Measurements from ENCODE around the gene HSPA4.

Gene HSPA4

DNA sequence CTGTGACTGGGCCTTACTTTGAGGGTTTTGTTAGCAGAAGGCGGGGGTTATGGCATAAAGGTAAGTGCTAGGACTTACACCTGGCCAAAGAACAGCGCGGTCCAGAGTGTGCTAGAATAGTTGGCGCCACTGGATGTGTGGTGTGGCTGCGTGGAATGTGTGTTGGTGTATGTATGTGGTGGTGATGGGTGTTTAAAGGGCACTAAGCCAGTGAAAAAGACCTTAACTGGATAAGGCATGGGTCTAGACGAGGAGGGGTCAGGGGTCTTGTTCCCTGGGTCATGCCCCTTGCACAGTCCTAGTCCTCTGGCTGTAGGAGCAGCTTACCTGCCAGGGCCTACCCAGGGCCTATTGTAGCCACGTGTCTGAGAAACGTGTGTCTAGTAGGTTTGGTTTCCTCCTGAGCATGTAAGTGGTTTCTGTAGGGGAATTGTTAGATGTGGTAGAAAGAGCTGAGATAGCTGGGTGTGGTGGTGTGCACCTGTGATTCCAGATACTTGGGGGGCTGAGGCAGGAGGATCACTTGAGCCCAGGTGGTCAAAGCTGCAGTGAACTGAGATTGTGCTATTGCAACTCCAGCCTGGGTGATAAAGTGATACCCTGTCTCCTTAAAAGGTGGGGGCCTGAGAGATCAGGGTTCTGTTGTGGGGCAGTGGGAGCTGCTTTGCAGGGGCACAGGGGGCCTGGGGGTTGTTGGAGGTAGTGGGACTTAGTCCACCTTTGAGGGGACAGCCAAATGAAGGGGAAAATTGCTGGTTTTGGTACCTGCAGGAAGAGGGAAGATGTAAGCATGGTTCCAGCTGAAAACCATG is 55.2 kb downstream of the HSPA4 start:
- DNase-seq = no peak

DNA sequence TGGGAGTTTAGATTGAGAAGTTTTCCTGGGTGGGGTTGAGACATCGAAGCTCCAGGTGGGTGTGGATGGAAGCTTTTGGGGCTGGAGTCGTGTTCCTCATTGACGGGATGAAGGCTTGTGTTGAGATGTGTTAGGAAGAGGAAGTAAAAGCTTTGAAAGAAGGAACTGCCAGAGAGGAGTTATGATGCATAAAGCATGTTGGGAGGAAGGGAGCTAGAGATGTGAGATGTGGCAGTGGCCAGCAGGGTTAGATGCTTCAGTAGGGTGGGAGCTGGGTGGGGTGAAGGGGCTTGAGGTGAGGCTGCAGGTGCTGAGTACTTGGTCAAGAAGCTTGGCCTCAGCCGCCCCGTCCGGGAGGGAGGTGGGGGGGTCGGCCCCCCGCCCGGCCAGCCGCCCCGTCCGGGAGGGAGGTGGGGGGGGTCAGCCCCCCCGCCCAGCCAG is 56.7 kb downstream of the HSPA4 start:
- no peak for DNase-seq

DNA sequence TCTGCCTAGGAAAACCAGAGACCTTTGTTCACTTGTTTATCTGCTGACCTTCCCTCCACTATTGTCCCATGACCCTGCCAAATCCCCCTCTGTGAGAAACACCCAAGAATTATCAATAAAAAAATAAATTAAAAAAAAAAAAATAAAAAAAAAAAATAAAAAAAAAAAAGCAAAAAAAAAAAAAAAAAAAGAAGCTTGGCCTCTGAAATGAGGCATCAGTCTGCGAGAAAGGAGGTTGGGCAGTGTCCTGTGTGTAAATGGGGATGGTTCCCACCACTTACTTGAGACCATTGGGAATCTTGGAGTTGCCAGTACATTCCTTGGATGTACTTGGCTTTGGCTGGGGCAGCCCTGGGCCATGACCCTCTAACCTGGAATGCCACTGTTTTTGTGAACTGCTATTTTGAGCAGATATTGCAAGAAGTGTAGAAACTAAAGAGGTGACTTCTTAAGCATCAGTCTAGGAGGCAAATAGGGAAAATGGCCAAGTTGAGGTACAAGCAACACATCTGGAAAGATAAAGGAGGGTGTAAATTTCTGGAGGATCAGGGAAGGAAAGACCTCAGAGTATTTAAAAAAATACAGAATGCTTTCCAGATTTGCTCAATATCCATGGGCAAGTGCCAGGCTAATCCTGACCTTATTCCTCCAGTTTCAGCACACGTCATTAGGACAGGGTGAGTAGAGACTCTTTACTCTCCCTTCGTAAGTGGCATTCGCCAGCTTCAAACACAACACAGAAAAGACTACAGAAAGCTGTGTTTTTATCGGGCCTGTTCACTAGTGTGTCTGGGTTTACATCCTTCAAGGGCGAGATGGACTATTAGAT is 58.1 kb downstream of the HSPA4 start:
- DNase-seq = no peak

DNA sequence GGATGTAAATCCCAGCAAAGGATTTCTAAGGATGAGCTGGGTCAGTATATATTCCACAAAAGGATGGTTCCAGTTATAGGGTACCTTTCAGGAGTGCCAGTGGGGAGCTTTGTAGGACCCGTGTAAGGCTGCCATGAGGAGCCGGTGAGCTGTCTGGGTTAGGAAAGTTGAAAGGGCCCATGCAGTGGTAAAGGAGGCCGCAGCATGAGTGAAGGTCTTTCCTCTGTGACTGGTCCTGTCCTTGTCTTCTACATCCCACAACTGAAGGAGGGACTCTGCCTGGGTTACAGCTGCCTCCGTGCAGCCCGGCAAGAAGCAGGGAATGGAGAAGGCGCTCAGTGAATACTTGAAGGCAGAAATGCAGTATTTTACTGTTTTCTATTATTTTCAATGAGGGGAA is 58.9 kb downstream of the HSPA4 start:
- no peak for DNase-seq

DNA sequence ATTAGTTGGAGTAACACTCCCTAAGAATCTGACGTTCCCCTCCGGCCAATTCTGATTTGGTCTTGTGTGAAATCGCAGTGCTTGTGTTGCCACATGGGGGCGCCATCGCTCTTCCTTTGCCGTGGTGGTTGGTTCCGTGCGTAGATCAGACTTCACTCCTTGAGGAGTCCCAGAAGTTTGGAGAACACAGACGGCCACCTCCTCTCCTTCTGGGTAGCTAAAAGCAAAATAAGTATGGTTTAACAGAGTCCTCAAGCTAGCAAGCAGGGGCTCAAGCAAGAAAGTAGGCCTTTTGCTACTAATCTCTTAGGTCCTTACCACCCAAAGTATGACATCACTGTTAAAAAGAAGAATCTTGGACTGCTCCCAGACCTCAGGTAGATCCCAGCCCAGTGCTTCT is 59.5 kb downstream of the HSPA4 start:
- DNase-seq = peak; percentile 13

DNA sequence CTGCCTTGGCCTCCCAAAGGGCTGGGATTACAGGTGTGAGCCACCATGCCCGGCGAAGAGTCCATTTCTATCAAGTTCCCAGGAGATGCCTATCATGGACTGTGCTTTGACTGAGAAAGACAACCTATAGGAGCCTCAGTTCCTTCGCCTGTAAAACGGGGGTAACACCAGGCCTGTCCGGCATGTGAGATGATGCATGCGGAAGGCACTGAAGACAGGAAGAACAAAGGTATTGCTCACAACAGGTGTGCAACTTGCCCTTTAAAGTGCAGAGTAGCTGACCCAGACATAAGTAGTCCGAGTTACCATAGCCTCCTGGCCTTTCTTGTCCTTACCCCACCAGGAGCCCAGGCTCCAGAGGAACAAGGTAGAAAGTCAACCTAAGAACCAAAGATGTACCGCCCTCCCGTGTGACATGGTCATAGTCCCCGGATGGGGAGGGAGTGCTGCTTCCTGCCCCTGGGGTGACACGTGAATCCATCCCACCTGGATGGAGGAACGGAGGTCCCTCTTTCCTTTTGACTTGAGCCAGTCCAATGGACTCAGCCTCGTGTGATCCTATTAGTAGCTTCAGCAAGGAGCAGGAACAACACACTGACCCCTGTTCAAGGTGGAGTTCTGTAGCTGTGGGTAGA is 60.3 kb downstream of the HSPA4 start:
- no peak for DNase-seq

DNA sequence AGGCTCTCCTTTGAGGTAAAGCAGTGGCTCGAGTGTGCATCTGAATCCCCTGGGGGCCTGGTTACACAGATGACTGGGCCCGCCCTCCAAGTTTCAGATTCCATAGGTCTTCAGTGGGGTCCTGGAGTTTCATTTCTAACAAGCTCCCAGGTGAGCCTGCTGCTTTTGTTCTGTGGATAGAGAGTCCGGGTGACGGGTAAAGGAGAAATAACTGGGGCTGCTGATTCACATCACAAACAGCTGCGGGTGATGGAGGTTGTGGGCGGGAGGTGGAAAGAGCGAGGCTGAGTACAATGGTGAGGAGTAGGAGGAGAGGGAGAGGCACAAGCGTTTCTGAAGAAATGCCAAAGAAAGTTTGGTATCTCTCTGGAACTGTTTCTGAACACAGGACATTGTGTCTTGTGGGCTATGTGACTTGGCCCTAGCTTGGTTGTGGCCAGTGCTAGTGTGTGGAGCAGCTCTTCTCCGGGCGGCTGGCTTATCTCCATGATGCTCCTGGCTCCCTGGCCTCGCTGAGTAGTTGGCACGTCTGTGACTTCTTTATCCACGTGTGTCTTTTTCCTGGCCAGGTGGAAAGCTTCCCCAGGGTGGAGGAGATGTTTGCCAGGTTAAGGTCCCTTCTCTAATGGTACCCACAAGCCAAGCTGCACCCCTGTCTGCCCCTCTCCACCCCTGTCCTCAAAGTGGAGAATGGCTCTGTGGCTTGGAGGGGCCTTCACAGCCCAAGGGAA is 61.7 kb downstream of the HSPA4 start:
- no peak for DNase-seq

DNA sequence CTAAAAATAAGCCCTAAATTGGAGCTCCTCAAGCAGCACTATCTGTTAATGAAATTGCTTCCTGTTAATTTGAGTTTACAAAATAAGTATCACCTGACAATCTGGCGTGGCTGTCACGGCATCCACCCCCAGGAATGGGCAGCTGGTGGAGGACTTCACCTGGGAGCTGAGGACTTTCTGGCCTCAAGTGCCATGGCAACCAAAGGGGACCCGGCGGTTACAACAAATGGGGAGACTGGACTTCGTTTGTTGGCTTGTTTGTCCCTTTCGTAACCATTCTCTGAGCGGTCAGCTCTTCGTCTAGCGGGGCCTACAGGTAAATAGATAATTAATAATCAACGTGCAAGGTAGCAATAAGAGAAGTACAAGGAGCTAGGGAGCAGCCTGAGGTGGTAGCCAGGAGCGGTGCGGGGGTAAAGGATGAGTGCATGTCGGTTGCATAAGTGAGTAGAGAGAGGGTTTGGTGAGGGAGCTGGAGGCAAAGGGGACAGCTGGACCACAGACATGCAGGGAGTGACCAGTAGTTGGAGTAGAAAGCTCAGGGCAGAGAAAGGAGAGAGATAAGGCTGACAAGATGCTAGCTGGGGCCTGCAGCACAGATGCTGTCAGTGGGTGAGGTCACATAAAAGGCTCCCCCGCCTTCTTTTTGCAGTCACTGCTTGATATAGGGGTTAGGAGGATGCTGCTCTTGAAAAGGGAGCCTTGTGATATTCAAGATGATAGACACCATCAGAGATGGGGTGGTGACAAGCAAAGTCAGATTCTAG is 62.5 kb downstream of the HSPA4 start:
- no peak for DNase-seq

DNA sequence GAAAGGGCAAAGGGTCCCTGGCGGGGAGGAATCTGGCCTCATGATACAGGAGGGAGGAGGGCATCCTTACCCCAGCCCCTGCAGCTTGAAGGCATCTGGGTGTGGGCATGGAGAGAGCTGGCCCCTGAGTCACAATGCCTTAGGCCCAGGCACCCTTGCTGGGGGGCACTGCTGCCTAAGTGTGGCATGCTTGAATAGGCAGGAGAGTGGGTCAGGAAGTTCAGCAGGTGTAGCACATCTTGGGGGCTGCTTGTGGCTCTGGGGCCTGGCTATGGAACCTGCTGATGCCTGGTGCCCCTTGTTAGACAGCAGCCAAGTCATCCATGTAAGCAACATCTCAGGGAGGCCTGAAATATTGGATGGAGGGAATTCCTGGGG is 63.1 kb downstream of the HSPA4 start:
- DNase-seq = no peak

DNA sequence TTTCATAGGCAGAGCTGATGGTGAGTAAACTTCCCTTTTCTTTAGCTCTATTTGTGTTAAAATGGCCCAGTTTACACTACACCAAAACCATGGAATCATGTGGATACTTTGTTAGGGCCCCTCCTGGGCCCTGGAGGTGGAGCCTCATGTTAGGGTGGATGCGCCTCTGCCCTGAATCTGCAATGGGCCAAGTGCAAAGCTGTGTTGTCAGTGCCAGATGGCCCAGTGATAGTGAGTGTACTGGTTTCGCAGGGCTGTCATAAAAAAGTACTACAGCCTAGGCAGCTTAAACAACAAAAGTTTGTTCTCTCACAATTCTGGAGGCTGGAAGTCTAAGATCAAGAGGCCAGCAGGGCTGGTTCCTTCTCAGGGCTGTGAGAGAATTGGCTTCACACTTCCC is 64.8 kb downstream of the HSPA4 start:
- DNase-seq = no peak

DNA sequence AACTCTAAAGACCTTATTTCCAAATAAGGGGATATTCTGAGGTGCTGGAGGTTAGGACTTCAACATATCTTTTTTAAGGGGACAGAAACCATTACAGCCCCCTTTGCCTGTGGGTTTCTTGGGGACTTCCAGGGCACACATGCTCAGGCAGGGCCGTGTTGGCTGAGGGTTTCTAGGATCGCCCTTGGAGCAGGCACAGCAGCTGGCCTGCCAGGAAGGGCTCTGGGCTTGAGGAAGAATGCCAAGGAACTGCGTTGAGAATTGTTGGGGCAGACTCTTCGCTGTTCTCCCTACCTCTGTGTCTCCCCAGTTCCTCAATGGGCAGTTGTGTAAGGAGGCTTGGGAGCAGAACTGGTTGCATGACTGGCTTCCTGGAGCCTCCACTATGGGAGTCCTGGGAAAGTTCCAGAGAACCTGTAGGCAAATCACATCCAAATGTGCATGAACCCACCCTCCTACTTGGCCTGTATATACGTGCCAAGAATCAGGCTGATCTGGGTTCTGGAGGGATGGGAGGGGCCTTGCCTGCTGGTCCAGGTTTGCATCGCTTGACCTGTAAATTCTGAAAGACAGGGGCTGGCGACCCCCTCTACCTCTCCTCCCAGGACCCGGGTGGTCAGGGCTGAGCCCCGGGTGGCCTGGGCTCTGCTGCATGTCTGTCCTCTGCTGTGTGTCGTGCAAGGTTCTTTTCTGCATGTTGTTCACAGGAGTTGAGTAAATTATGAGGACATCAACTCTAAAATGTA is 65.5 kb downstream of the HSPA4 start:
- no peak for DNase-seq

DNA sequence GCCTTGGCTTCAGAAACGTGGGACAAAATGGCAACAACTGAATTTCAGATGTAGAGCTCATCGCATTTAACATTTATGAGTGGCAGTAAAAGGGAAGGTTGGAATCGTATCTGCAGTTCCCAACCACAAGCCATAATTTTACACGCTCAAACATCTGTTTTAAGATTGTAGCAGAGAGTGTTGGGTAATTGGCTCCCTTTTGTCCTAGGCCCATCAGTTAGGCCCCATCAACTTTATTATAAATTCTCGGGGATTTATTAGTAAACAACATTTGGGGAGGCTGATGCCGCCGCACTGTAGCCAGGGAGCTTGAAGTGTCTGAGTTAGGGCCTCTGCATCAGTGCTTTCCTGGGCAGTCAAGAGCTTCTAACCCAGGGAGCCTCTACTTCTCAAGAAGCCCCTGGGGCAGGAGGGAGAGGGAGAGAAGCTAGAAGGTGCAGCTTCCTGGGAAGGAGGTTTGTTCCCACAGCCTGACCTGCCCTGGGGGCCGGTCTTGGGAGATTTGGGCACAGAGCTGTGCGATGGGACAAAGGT is 66.2 kb downstream of the HSPA4 start:
- no peak for DNase-seq

DNA sequence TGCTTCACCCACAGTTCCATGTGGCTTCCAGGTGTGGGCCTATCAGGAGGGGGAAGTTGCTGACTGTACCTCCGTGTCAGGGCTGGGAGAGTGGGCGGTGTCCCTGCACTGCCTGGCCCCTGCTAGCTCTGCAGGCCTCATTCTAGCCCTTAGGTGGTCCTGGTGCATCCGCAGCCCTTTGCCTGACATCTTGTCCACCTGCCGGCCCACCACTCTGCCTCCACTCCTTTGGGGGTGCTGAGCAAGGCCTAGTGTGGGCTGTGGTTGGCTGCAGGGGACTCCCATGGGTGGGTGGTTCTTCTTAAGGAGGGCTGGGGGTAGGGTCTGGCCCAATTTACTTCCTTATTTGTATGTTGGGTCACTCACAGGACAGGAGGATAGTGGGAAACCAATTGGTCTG is 66.9 kb downstream of the HSPA4 start:
- DNase-seq = no peak

DNA sequence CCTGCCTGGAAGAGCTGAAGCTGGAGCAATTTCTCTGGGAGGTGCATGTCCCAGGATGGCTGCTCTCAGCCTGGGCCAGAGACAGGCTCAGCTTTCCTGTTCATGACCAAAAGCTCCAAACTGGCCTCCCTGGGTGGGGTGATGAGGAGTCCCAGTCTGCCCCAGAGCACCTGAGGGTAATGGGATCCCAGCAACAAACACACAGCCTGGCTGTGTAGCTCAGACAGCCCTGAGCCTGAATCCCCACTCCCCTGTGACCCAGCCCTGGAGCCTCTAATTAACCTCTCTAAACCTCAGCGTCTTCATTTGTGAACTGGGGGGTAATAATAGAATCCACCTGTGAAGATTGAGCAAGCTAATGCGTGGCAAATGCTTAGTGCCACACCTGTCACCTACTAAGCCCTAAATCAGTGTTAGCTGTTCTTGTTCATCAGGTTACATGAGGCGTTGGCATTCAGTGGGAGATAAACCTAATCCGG is 67.5 kb downstream of the HSPA4 start:
- DNase-seq = no peak

DNA sequence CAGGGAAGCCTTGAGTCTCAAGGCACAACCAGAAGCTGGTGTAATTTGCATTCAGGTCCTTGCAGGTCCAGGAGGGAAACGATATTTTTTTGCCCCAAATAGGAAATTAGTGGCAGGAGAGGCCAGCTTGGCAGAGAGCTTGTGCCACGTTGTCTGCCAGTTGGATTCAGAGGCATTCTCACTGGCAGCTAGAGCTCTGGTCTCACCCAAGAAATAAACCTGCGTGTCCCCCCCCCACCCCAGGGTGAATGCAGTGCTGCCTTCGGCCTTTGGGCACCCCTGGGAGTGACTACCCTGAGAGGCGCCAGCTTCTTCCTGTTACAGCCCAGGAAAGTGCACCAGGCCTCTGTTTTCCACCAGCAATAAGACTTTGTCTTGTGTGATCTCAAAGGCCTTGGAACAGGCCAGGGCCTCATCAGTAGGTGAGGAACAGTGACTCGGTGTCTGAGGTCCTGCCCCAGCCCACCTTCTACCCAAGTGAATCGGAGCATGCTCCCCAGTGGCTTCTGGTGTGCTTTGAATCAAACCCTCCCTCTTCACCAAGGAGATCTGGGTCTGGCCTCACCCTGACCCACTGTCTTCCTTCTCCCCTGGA is 68.4 kb downstream of the HSPA4 start:
- DNase-seq = no peak

DNA sequence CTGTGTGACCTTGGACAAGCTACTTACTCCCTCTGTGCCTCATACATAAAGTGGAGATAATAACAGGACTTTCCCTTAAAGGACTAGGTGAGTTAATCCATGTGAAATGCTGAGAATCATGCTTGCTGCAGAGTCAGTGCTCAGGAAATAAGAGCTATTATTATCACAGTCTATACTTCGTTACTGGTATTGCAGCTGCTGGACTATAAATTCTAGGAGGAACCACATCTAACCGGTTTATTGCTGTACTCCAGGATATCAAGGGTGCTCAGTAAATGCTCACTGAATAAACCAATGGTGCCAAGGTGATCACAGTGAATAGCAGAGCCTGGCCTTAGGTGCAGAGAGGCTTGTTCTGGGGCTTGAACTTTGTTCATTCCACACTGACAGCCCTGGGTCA is 69.3 kb downstream of the HSPA4 start:
- DNase-seq = no peak

DNA sequence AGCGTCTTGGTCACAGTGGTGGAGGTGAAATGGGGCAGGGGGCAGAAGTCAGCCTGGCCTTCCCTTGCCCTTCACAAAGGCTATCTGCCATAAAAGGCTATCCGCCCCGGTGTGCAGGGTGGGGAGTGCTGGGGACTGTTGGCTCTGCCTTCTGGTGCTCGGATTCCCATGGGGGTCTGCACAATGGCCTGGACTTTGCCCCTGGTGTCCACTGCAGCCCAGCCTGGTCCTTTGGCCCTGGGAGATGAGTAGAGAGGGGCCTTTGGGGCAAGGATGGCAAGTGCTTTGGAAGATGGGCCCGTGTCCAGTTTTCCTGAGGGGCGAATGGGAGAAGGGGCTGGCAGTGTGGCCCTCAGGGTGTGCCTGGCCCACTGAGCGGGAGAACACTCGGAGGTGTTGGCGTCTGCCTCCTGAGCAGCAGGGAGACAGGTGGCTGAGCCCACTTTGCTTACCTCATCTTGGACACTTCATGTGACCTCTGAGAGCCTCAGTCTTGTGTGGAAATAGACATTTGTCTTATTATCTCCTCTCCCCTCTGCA is 69.9 kb downstream of the HSPA4 start:
- DNase-seq = no peak

DNA sequence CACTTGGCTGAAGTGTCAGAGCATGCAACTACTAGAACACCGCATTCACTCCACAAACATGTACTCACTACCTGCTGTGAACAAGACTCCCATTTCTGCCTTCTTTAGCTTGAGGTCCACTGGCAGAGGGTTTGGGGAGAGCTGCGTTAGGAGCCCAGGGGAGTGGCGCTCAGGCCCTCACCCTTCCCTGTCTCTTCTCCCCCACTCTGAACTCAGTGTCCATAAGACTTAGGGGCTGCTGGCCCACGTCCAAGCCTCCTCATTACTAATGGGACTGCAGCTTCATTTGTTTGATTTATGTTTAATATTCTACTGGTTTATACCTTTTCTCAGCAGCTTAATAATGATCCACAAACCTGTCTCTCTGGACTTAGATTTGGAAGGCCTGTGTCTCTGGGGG is 70.9 kb downstream of the HSPA4 start:
- DNase-seq = no peak

DNA sequence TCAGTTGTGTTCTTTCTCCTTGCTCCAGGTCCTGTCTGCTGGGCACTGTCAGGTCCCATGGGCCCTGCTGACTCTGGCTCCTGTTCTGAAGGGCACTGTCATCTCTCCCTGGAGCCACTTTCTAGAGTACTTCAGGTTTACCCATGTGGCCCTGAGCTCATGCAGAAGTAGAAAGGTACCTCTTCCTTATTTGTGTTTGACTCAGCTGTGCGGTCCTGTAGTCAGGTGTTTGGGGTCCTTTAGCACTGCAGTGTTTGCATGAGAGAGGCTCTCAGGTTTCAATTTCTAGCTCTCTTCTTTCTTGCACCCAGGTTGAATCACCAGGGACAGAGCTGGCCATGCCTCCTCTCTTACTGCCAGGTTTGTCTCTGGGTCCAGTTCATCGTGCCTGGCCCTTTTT is 71.5 kb downstream of the HSPA4 start:
- DNase-seq = no peak

DNA sequence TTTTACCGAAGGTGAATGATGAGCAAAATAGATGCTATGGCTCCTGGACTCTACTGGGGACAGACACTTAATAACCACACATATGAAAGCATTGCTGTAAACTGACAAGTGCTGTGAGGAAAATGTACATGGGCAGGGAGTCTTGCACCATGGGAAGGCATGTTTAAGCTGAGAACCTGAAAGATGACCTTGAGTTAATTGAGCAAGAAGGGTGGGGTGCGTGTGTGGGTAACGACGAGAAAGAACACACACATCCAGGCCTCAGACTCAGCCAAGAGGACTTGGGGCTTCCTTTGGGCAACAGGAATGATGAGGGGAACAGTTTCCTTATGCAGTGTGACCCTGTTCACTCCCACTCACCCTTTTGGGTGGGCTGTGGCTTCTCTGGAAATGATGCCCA is 73.1 kb downstream of the HSPA4 start:
- no peak for DNase-seq

DNA sequence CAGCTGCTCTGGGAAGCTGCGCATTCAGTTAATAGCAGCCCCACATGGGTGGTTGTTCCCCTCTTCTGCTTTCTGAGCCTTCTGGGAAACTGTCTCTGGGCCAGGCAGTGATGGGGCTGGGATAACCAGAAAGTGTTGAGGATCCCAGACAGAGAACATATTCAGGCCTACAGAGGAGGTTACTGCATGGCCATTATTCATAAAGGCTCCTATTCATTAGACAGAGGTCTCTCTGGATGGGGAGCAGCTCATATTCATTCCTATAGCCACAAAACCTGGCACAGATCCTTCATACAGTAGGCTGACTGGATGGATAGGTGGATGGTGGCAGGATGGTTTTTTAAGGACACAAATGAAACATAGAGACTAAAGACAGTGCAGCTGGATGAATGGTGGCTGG is 76.3 kb downstream of the HSPA4 start:
- no peak for DNase-seq

All from NCI-H524 treated with DMSO at 0.1 percent for 48 hours (cell line).